ENCODE results near the gene ATXN10. TPM values are rescaled to one million over a fixed set of nuclear protein-coding genes. Genes with fewer than 3 reads are reported as not detected.

Gene ATXN10
- total and polyA plus RNA-seq, 2 of the 13 experiments (the other 11 are each of a cell fraction or from before 2014, with no cell fraction given) = 60.1 to 194 TPM

DNA sequence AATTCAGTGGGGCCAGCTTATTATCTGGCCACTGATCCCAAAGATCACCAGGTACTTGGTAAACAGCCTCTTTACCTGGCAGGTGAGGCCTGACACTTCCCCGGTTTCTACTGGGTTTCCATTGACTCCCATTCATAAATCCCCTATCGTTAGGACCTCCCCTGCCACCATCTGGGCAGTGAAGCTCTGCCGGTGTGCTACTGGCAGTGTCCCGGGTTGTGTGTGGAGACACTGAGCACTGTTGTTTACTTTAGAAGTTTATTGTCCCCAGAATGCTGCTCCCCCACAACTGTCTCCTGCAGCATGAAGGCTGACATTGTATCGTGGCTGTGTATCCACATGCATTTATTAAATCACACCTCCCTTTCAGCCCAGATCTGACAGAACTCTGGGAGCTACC, 162.6 kb downstream of the ATXN10 start (continued):
- TF ChIP-seq, protein P1, sequence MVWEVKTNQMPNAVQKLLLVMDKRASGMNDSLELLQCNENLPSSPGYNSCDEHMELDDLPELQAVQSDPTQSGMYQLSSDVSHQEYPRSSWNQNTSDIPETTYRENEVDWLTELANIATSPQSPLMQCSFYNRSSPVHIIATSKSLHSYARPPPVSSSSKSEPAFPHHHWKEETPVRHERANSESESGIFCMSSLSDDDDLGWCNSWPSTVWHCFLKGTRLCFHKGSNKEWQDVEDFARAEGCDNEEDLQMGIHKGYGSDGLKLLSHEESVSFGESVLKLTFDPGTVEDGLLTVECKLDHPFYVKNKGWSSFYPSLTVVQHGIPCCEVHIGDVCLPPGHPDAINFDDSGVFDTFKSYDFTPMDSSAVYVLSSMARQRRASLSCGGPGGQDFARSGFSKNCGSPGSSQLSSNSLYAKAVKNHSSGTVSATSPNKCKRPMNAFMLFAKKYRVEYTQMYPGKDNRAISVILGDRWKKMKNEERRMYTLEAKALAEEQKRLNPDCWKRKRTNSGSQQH (CRISPR knock-in tag; IDR thresholded peaks at IDR 0.05; ENCODE audit: low read depth) = no peak
- no peak for TF ChIP-seq BRCA1 (CRISPR knock-in tag; IDR thresholded peaks at IDR 0.05)
- TF ChIP-seq RCOR2 (CRISPR knock-in tag; IDR thresholded peaks at IDR 0.05) = no peak
- TF ChIP-seq, protein P2, sequence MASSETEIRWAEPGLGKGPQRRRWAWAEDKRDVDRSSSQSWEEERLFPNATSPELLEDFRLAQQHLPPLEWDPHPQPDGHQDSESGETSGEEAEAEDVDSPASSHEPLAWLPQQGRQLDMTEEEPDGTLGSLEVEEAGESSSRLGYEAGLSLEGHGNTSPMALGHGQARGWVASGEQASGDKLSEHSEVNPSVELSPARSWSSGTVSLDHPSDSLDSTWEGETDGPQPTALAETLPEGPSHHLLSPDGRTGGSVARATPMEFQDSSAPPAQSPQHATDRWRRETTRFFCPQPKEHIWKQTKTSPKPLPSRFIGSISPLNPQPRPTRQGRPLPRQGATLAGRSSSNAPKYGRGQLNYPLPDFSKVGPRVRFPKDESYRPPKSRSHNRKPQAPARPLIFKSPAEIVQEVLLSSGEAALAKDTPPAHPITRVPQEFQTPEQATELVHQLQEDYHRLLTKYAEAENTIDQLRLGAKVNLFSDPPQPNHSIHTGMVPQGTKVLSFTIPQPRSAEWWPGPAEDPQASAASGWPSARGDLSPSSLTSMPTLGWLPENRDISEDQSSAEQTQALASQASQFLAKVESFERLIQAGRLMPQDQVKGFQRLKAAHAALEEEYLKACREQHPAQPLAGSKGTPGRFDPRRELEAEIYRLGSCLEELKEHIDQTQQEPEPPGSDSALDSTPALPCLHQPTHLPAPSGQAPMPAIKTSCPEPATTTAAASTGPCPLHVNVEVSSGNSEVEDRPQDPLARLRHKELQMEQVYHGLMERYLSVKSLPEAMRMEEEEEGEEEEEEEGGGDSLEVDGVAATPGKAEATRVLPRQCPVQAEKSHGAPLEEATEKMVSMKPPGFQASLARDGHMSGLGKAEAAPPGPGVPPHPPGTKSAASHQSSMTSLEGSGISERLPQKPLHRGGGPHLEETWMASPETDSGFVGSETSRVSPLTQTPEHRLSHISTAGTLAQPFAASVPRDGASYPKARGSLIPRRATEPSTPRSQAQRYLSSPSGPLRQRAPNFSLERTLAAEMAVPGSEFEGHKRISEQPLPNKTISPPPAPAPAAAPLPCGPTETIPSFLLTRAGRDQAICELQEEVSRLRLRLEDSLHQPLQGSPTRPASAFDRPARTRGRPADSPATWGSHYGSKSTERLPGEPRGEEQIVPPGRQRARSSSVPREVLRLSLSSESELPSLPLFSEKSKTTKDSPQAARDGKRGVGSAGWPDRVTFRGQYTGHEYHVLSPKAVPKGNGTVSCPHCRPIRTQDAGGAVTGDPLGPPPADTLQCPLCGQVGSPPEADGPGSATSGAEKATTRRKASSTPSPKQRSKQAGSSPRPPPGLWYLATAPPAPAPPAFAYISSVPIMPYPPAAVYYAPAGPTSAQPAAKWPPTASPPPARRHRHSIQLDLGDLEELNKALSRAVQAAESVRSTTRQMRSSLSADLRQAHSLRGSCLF (CRISPR knock-in tag; IDR thresholded peaks at IDR 0.05; ENCODE audit: borderline replicate concordance) = no peak

DNA sequence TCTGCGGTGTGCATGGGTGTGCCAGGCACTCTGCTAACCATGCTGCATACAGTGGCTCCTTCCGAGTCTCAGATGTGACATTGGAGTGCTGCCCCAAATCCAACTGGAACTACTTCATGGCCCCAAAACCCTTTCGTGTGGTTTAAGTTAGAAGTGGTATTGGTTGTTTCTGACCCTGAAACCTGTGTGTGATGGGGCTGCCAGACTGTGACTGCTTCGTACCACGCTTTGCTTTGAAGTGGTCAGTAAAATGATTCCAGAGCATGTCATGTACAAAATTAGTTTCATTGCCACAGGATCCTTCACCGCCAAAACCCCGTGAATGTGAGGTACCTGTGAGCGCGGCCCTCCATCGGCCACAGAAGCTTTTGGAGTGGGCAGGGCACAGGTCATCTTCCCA, 163.2 kb downstream of the ATXN10 start:
- Histone ChIP-seq H3K27ac (ENCODE audit: extremely low read length, insufficient read depth, low read length) (no peak overlapping the region), H3K36me3 (replicated peaks in 1 of 2; ENCODE audit: control insufficient read depth in 1 of 2, insufficient read depth in 2 of 2, low read length in 2 of 2) (peaks cover 10 to 17% of the 10 kb centered on the region in 2 experiments; a peak in 4 of 5 replicates), H3K4me3 (replicated peaks in 1 of 3; ENCODE audit: insufficient read depth in 1 of 3, low read depth in 2 of 3, low read length in 3 of 3) (no peak overlapping the region), H4K20me1 (ENCODE audit: insufficient read depth, low read length) (no peaks in the 10 kb centered on the region), H3K27me3 (ENCODE audit: control insufficient read depth in 1 of 2, insufficient read depth in 2 of 2, low read length in 2 of 2) (no peaks in the 10 kb centered on the region), H3K4me1 (ENCODE audit: insufficient read depth, low read length) (peaks cover 9% of the 10 kb centered on the region), H3K4me2 (ENCODE audit: low read depth, low read length) (no peak overlapping the region), H3K9ac (ENCODE audit: insufficient read depth, low read depth, low read length) (no peak overlapping the region), H3K79me2 (ENCODE audit: insufficient read depth, low read length) (no peaks in the 10 kb centered on the region), H2AFZ (ENCODE audit: low read length) (no peak overlapping the region), H3K9me3 (ENCODE audit: low read length) (no peaks in the 10 kb centered on the region)
- CTCF ChIA-PET (ENCODE audit: low intra/inter-chr PET ratio, low total read pairs) = no interaction called here
- no peak for FAIRE-seq
- in situ Hi-C loops (cut with HindIII; ENCODE audit: extremely low pct_ligation_motif_present, low pct_unique_long_range_greater_than_20kb) (no loop called here), intact Hi-C loops (cut with micrococcal nuclease; ENCODE audit: unreplicated experiment) (no loop called here)
- no peak for DNase-seq (ENCODE audit: low spot score)
- POLR2A ChIA-PET = no interaction called here
- TF ChIP-seq JDP2 (CRISPR knock-in tag; IDR thresholded peaks at IDR 0.05; ENCODE audit: borderline replicate concordance) (no peak), ARHGAP35 (CRISPR knock-in tag; IDR thresholded peaks at IDR 0.05; ENCODE audit: borderline replicate concordance) (no peak), SMAD9 (CRISPR knock-in tag; IDR thresholded peaks at IDR 0.05) (no peak)
- no TSS peak for BruUV-seq (replicated peaks)
- ATAC-seq = no peak
- over 99% methylated on average over 10 of the region's 10 CpGs for WGBS (ENCODE audit: low lambda C conversion rate)

All from HepG2 (cell line).